Measurements from ENCODE around the gene ADPRH.
"Not testable (repeated sequence)": the region's sequence is repeated elsewhere in the genome, so short reads cannot be mapped to it uniquely, and the experiment has no call there.

The ADPRH gene

DNA sequence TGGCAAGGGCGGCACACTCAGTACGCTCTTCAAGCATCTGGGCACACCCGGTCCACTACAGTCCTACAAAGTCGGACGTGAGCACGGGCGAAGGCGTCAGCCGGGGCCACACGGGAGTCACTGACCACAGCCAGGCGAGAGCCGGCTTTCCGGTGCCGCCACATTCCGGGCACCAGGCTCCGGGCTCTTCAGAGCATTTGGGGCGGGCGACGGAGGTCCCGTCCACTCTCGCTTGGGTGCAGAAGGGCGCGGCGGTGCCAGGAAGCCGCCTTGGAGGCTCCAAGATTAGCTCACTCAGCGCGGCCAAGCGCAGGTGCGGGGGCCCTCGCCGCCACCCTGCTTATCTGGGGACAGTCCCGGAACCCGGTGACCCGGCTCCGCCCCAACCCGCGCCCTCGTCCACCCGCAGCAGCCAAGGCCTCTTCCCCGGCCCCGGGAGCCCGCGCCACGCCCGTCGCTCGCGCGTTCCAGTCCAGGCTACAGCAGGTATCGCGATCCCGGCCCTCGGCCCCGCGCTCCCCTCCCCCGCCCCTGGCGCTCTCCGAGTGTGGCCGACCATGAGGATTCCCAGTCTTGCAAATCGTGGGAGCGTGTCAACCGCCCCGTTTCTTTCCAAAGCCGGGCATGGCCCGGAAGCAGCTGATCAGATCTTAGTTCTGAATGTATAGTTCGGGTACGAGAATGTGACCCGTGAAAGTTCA, at the start of gene ADPRH:
TSS of gene ADPRH (plus strand) at position 127 of the 701 bp plus-strand sequence. CDS start 2,678 bp downstream, outside the sequence.
- peak; percentile 97 to 98 for DNase-seq

DNA sequence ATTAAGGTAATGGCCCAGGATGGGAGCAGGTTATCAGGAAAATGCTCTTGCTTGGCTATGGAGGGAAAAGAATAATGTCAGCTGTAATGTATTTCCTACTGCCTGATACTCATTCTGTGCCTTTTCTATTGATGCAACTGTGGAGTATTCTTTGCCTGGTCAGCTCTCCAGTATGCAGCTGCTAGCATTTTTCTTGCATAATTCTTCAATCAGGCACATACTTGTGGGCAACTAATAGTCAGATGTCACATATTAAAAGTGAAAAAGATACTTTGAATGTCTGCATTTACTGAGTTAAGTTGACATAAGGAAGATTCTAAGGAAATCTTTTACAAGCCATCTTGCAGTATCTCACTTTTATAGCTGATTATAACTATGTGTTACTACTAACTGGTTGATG, 49.4 kb upstream of the ADPRH start:
- DNase-seq, result no peak

DNA sequence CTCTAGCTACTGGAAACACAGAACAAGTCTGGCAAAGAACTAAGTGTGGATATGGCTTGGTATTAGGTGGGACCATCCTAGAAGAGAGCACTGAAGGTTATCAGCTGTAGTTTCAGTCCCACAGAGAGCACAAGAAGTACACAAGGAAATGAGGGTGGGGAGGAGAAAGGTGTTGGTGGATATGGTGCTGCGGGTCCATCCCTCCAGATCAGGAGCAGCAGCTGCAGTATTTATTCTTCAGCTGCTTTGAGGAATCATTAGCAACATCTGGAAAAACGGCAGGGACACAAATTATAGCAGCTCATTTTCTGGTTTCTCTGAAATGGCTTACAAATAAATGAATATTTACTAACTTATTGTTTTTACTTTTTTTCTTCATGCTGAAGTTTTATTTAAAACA, 48.8 kb upstream of the ADPRH start:
- no peak for DNase-seq

DNA sequence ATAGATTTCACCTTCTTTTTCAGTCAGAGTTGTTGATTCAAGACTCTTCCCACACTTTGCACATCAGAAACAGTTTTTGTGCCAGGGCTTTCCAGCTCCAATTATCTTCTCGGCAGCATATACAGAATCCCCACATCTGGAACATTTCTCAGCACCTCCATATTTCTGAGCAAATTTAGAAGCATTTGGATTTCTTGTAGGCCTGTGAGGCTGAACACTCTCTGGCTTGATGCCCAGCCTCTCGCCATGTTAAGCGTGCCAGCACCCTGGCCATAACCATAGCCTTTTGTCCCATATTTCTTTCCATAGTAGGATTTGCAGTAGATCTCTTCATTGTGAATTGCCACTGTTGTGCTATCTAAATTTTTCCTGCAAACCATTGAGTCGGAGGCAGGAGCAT, 48.1 kb upstream of the ADPRH start:
- no peak for DNase-seq

DNA sequence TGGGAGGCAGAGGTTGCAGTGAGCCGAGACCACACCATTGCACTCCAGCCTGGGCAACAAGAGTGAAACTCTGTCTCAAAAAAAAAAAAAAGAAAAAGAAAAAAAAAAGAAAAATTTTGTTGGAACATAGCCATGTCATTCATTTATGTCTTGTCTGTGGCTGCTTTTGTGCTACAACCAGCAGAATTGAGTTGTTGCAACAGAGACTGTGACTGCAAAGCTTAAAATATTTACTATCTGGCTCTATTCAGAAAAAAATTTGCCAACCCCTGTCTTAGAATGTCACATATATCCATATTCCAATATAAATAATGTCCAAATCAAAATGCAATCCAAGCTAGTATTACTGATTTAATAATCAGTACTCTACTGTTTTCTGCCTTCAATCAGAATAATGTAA, 45.0 kb upstream of the ADPRH start:
- no peak for DNase-seq

DNA sequence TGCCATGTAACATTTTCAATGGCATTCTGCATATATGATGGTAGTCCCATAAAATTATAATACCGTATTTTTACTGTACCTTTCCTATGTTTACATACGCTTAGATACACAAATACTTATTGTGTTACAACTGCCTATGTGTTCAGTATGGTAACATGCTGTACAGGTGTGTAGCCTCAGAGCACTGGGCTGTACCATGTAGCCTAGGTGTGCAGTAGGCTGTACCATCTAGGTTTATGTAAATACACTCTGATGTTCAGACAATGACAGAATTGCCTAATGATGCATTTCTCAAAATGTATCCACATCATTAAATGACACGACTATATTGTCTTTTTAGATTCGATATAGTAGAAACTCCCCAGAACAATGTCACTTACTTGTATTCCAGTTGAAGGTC, 42.5 kb upstream of the ADPRH start:
- DNase-seq, result no peak

DNA sequence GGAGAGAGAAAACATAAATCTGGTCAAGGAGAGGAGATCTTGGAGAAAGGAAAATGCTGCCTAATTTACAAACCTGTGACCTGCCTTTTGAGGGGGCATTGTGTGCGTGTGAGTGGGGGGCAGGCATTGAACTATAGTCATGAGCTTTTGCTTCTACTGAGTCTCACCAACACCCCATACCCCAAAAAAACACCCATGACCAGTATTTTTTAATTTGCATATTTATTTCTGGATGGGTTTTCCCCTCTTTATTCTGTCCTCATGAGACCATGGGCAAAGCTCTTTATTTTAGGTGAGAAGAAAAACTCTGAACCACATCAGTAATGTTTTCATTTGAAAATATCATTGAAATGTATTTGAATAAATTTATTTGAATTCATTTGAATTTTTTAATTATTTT, 40.5 kb upstream of the ADPRH start:
- DNase-seq, result no peak

DNA sequence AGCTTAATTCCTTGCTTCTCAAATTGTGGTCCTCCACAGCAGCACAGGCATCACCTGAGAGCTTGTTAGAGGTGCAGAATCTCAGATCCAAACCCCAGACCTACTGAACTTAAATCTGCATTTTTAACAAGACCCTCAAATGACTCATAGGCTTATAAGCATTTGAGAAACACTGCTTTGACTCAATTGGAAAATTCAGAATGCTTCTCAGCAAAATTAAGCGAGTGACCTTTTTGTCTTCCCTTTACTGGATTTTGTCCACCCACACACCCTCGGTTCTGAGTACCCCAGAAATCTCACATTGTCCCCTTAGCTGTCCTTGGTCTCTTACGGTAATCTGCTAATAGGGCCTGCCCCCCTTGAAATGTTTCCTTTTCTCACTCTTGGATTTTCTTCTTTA, 37.7 kb upstream of the ADPRH start:
- no peak for DNase-seq

DNA sequence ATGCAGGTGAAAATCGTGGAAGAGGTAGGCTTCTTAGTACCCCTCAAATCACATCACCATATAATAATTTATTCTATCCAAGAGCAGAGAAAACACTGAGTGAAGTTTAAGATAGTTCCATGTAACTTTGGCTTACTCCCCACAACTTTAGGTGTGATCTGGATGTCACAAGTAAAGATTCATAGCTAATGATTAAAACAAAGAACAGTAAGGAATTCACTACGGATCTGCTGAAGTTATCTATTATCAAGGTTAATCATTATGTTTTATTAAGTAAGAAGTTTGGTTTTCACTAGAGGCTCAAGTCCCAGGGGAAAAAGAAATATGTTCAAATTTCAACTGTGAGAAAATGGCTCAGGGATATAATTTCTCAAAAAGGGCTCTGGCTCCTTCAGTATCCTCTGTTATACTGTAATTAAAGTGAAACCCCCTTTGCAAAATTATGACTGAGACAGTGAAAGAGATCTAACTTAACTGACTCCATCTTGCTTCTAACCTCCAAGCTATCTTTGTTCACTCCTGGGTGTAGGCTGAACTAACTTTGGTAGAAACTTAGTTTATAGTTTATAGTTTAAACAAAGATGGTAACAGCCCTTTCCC, 37.0 kb upstream of the ADPRH start:
- DNase-seq, result no peak

DNA sequence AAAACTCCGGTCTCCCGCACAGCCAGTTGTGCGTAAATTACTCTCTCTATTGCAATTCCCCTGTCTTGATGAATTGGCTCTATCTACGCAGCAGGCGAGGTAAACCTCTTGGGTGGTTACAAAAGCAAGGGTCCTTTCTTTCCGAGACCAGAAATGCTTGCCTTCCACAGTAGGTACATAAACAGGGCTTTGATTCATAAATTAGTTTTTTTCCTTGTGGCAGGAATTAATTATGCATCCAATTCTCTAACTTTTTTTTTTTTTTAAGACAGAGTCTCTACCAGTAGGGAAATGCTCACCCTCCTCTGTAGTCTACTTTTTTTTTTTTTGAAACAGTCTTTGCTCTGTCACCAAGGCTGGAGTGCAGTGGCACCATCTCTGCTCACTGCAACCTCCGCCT, 36.1 kb upstream of the ADPRH start:
- DNase-seq, result no peak

DNA sequence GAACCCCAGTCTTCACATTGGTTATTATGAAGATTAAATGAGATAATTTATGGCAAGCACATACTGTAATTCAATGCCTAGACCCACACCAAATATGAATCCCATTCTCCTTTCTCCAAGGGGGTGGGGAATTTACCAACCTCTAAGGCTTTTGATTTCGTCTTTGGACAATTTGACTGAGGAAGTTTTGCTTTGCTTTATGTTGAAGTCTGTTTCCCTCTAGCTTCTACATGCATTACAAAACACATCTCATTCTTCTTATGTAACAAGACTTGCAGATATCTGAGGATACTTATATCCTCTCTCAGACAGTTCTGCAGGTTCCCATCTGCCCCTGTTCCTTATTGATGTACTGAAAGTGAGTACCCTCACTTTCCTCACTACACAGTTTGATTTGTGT, 32.1 kb upstream of the ADPRH start:
- peak; percentile 58 to 71 for DNase-seq

DNA sequence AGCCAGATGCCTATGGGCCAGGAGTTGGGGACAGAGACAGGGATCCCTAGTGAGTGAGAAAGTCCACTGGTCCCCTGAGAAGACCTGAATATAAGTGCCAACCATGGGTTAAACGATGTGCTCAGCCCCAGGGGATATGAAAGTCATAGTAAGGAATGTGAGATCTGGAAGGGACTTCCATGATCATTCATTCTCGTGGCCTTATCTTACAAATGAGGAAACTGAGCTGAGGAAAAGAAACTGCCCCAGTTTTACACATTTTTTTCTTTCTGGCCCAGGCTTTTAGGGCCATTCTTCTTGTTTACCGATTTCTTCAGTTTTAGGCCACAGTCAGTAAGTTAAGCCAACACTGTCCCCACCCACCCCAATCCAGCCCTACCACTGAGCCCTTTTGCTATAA, 31.0 kb upstream of the ADPRH start:
- peak; percentile 41 to 59 for DNase-seq

DNA sequence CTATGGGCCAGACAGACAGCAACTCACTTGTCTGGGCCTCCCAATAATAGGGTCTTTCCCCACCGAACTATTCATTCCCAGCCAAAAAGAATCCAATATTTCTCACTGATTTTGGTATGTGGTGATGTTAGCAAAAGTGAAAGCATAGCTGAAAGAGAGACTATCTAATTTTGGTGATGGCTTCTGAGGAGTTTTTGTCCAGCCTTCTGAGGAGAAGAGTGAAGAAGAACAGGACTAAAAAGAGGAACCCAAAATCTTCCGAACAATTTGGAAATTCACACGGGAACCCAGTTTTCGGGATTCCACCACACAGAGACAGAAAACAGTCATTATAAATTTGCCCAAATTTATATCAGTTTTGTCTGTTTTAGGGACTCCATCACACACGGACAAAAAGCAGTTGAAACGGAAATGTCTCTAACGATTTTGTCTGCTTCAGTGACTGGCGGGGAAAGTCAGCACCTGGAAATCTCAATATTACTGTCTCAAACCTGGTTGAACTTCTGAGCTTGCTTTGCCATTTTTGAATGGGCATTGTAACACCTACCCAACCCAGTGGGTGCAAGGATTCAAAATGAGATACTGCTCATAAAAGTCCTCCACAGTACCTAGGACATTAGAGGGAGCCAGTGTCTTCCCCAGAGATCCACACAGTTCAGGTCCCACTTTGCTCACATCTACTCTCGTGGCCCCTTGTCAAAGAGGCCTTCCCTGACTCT, 28.9 kb upstream of the ADPRH start:
- peak in 1 of 2 donors; percentile 27 for DNase-seq

DNA sequence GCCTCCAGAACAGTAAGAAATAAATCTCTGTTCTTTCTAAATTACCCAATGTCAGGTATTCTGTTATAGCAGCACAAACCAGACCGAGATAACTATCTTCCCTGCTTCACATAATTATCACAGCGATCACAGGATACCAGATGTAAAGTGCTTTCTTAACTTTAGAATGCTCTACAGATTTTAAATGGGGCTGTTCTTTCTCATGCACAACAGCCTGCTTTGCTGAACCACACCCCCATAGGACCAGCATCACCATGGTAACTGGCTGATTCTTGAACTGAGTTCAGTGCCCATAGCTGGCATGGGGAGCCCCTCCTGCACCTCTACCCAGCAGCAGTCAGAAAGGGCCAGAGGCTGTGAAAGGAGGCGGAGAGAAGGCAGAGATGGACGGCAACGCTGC, 27.7 kb upstream of the ADPRH start:
- no peak for DNase-seq

DNA sequence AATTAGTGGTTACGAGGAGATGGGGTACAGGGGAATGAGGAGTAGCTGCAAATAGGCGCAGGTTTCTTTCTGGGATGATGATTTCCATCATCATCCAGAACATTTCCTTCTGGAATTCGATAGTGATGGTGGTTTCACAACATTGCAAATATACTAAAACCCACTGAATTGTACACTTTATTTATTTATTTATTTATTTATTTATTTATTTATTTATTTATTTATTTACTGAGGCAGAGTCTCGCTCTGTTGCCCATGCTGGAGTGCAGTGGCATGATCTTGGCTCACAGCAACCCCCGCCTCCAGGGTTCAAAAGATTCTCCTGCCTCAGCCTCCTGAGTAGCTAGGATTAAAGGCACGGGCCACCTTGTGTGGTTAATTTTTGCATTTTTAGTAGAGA, 26.4 kb upstream of the ADPRH start:
- not testable (repeated sequence) for DNase-seq

DNA sequence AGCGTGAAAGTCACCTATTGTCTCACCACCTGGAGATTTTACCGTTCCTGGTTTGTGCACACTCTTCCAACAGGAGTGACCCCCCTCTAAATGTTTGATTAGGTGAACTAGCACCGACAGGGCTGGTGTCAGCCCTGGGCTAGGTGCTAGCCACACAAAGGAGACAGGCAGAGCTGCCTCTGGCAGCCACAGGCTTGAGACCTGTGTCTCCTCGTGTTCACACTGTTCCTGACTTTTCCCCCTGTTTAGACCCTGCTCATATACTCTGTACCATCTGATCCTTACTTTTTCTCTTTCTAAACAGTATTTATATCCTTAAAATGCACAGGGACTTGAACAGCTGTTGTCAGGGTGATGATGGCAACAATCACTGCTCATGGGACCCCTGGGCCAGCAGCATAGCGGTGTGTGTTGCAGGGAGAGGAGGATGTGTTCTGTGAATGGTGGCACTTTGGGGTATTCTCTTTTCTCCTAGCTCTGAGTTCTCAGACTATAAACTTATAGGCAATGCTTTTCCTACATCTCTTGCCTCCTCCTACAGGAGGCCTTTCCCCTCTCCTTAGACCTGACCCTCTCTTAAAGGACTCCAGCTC, 25.4 kb upstream of the ADPRH start:
- no peak for DNase-seq

DNA sequence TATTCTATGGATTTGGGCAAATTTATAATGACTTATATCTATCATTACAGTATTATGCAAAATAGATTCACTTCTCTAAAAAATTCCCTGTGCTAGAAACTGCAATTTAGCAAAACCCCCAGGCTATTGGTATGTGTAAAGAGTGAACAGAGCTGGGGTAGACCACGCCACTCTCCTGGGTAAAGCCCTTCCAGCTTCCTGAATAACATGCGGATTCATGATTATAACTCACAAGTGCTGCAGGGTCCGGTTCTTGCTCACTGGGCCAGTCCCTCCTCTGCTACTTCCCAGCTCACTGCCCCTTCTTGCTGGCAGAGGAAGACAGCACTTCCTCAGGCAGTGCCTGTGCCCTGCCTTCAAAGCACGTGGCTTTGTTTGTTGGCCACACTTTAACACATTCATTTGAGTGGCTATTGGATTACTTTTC, 24.0 kb upstream of the ADPRH start:
- DNase-seq, result peak; percentile 95 to 99

DNA sequence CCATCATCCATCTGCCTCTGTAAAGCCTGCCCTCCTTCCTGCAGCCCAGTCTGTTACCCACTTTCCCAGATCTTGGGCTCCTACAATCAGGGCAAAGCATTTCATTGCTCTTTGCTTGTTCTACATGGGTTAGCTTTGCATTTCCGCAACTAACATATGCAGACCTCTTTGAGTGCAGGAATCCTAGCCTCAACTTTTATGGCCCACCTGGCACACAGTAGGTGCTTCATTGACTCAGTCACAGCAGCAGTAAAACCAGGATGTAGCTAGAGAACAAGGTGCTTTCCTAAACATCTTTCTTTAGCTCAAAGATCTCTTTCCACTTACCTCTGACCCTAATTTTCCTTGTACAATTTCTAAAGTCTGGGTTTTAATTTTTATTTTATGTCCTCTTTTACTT, 23.4 kb upstream of the ADPRH start:
- no peak for DNase-seq

DNA sequence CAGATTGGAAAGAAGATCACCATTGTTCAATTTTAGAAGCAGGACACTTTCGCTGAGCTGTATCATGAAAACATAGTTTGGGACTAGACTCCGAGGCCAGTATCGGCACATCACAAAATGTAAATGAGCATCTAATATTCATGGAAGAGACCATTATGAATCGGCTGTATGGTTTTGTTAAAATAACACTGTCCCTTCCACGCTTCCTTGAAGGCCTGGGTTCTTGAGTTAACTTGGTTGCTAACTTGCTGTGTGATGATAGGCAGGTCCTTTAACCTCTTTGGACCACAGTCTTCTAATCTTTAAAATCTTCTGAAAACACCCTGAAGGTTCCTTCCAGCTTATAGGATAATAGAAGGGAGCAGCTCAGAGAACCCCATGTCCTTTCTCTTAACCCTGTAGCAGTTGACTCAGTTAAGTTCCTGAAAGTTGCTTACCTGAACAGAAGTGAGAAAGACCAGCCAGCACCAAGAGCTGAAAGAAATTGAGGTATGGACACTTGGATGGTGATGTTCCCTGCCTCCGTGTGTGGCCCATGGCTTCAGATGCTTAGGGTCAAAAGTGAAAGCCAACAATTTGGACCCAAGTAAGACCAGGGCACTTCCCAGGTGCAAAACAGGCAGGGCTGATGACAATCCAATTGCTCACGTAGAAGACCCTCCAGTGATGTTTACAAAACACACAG, 22.0 kb upstream of the ADPRH start:
- no peak for DNase-seq

DNA sequence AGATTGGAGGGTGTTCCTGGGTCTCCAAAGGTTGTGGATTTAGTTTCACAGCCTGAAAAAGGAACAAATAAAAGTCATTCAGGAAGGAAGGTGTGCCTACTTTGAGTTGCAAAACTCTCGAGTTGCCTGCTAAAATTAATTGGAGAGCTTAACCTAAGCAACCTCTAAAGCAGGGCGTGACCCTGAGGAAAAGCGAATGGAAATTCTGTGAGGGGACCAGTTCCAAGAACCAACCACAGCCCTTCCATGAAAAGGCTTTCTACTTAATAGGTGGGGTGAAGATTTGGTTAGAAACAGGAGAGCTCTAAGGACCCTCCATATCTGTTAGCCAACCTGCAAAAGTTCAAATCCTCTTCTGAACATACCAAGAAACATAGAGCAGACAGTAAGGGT, 21.4 kb upstream of the ADPRH start:
- peak in 1 of 2 donors; percentile 42 for DNase-seq

DNA sequence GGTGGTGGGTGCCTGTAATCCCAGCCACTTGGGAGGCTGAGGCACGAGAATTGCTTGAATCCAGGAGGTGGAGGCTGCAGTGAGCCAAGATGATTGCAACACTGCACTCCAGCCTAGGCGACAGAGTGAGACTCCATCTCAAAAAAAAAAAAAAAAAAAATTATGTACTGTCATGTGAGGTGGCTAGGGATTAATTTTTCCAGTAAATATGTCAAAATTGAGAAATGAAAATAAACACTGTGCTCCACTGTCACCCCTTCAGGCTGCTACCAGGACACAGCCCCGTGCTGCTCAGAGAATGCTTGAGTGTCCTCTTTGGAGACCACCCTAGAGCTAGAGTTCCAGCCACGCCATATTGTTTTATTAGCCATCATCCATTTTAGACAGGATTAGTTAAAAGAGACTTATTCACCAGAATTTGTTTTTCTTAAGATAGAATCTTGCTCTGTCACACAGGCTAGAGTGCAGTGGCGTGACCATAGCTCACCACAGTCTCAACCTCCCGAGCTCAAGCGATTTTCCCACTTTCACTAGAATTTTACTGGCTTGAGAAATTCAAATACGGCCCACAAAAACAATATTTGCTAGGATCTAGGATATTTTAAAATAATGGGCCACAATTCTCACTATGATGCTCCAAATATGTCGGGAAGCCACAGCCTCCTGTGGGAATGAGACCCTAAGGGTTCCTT, 20.5 kb upstream of the ADPRH start:
- DNase-seq, result peak in 1 of 2 donors; percentile 39

DNA sequence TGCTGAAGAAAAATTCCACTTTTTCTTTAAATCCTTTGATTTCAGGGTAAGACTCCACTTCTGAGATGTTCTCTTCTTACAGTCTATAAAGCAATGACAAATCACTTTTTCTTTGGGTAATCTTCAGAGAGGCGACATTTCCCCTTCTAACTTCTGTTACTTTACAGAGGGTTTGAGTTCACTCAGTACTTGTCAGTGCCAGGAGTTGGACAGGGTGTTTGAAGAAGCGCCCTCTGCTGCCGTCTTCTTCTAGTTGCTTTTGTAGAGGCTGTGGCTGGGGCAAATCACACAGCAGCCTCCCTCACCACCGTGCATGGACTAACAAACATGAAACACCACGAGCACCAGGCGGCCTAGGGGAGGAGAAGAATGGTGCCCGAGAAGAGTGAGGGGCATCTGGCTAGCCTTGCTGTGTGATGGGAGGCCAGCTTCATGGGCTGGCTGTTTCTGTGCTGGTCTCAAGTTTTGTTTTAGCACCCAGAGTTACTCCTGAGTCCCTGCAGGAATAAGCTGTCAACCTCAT, 19.8 kb upstream of the ADPRH start, which contains the start of gene CD80:
TSS of gene CD80 (minus strand) at position 174 of the 523 bp plus-strand sequence. CDS start 1,886 bp downstream, outside the sequence.
- DNase-seq, result peak; percentile 86 to 93
